Measurements from ENCODE around the gene IRF4. TPM values are rescaled to one million over a fixed set of nuclear protein-coding genes. Genes with fewer than 3 reads are reported as not detected.
"Not testable (repeated sequence)": the region's sequence is repeated elsewhere in the genome, so short reads cannot be mapped to it uniquely, and the experiment has no call there.

The IRF4 gene
- total RNA-seq, 2 experiments from 2014 or later: 94.2 to 95.1 TPM

- POLR2A ChIA-PET: interaction anchor here (0.6 to 1.6 kb wide), 13 partner anchors 9 to 153 kb away, joined by 3 to 8 read pairs (median 4); partner anchors contain the start of gene IRF4
- Mint-ChIP-seq H3K4me1 (peaks cover 19% of the 10 kb centered on the region), H3K9me3 (peaks cover 4% of the 10 kb centered on the region), H3K4me3 (peak overlapping the region; percentile 28), H3K27ac (peak overlapping the region; percentile 72), H3K27me3 (no peaks in the 10 kb centered on the region), H3K36me3 (no peaks in the 10 kb centered on the region)
- no peak for DNase-seq
- no peak for ATAC-seq (ENCODE audit: low read depth)
Measured at GRCh38 chr6:423055-423798, 31.7 kb downstream of the IRF4 start.

- H3K9me3 Mint-ChIP-seq: peaks cover 4% of the 10 kb centered on the region
- no peaks in the 10 kb centered on the region for H3K36me3 Mint-ChIP-seq
- ATAC-seq (ENCODE audit: low read depth): no peak
- H3K4me3 Mint-ChIP-seq: no peak overlapping the region
- no peaks in the 10 kb centered on the region for H3K27me3 Mint-ChIP-seq
- H3K27ac Mint-ChIP-seq: no peak overlapping the region
- POLR2A ChIA-PET: no interaction called here
- DNase-seq: no peak
- peaks cover 23% of the 10 kb centered on the region for H3K4me1 Mint-ChIP-seq
Measured at GRCh38 chr6:423799-424345, 32.3 kb downstream of the IRF4 start.

- no peak overlapping the region for H3K4me3 Mint-ChIP-seq
- POLR2A ChIA-PET: interaction anchor here (1.0 to 1.8 kb wide), 3 partner anchors 9 to 33 kb away, joined by 3 to 5 read pairs (median 3); partner anchors contain the start of gene IRF4
- no peaks in the 10 kb centered on the region for H3K27me3 Mint-ChIP-seq
- DNase-seq: no peak
- no peak overlapping the region for H3K27ac Mint-ChIP-seq
- H3K36me3 Mint-ChIP-seq: no peaks in the 10 kb centered on the region
- H3K9me3 Mint-ChIP-seq: no peaks in the 10 kb centered on the region
- ATAC-seq (ENCODE audit: low read depth): no peak
- peaks cover 29% of the 10 kb centered on the region for H3K4me1 Mint-ChIP-seq
Measured at GRCh38 chr6:424741-425417, 33.3 kb downstream of the IRF4 start.

GRCh38 chr6:425418-425788 lies 33.9 kb downstream of the IRF4 start:
- ATAC-seq (ENCODE audit: low read depth); DNase-seq; H3K36me3 Mint-ChIP-seq; H3K4me3 Mint-ChIP-seq; H3K27me3 Mint-ChIP-seq; H3K9me3 Mint-ChIP-seq; H3K27ac Mint-ChIP-seq: not testable (repeated sequence)
- POLR2A ChIA-PET: interaction anchor here (1.0 to 1.8 kb wide), 3 partner anchors 9 to 33 kb away, joined by 3 to 5 read pairs (median 3); partner anchors contain the start of gene IRF4
- H3K4me1 Mint-ChIP-seq: peaks cover 32% of the 10 kb centered on the region

- H3K36me3 Mint-ChIP-seq; H3K27ac Mint-ChIP-seq; H3K9me3 Mint-ChIP-seq; ATAC-seq (ENCODE audit: low read depth); H3K27me3 Mint-ChIP-seq; H3K4me3 Mint-ChIP-seq; DNase-seq: not testable (repeated sequence)
- peaks cover 40% of the 10 kb centered on the region for H3K4me1 Mint-ChIP-seq
- POLR2A ChIA-PET: interaction anchor here (1.0 to 1.8 kb wide), 3 partner anchors 8 to 34 kb away, joined by 3 to 5 read pairs (median 3); partner anchors contain the start of gene IRF4
Measured at GRCh38 chr6:426198-426738, 34.7 kb downstream of the IRF4 start.

- Mint-ChIP-seq H3K4me1 (peaks cover 54% of the 10 kb centered on the region), H3K9me3 (no peaks in the 10 kb centered on the region), H3K27me3 (no peaks in the 10 kb centered on the region), H3K36me3 (no peaks in the 10 kb centered on the region), H3K4me3 (no peak overlapping the region), H3K27ac (no peak overlapping the region)
- ATAC-seq (ENCODE audit: low read depth): no peak
- POLR2A ChIA-PET: interaction anchor here (1.0 to 1.1 kb wide), 2 partner anchors 10 to 16 kb away, joined by 3 read pairs; no protein-coding TSS in a partner anchor
- no peak for DNase-seq
Measured at GRCh38 chr6:428047-428603, 36.6 kb downstream of the IRF4 start.

GRCh38 chr6:429515-430121 lies 38.1 kb downstream of the IRF4 start:
- DNase-seq (no peak), ATAC-seq (ENCODE audit: low read depth) (peak; percentile 28)
- Mint-ChIP-seq H3K4me1 (peaks cover 58% of the 10 kb centered on the region), H3K27me3 (no peaks in the 10 kb centered on the region), H3K9me3 (no peaks in the 10 kb centered on the region), H3K4me3 (peak overlapping the region; percentile 48), H3K36me3 (no peaks in the 10 kb centered on the region), H3K27ac (peak overlapping the region; percentile 59)
- POLR2A ChIA-PET: no interaction called here

GRCh38 chr6:431504-431903 lies 40.0 kb downstream of the IRF4 start:
- no peak for ATAC-seq (ENCODE audit: low read depth)
- H3K4me3 Mint-ChIP-seq: peak overlapping the region; percentile 23
- peak overlapping the region; percentile 70 for H3K27ac Mint-ChIP-seq
- H3K9me3 Mint-ChIP-seq: no peaks in the 10 kb centered on the region
- DNase-seq: peak; percentile 32
- POLR2A ChIA-PET: interaction anchor here (0.9 to 2.2 kb wide), 12 partner anchors 9 to 94 kb away, joined by 3 to 19 read pairs (median 4); partner anchors contain the start of gene IRF4
- H3K27me3 Mint-ChIP-seq: no peaks in the 10 kb centered on the region
- H3K4me1 Mint-ChIP-seq: peaks cover 60% of the 10 kb centered on the region
- H3K36me3 Mint-ChIP-seq: no peaks in the 10 kb centered on the region

- Mint-ChIP-seq H3K9me3 (no peaks in the 10 kb centered on the region), H3K36me3 (no peaks in the 10 kb centered on the region), H3K4me1 (peaks cover 60% of the 10 kb centered on the region), H3K27me3 (no peaks in the 10 kb centered on the region), H3K4me3 (peak overlapping the region; percentile 23), H3K27ac (peak overlapping the region; percentile 13)
- POLR2A ChIA-PET: interaction anchor here (0.9 to 2.2 kb wide), 10 partner anchors 9 to 94 kb away, joined by 3 to 19 read pairs (median 4); partner anchors contain the start of gene IRF4
- ATAC-seq (ENCODE audit: low read depth): peak; percentile 74
- peak; percentile 67 for DNase-seq
Measured at GRCh38 chr6:431986-432385, 40.4 kb downstream of the IRF4 start.

GRCh38 chr6:434051-434705 lies 42.6 kb downstream of the IRF4 start:
- peaks cover 51% of the 10 kb centered on the region for H3K4me1 Mint-ChIP-seq
- peak overlapping the region; percentile 93 for H3K27ac Mint-ChIP-seq
- ATAC-seq (ENCODE audit: low read depth) (no peak), DNase-seq (peak; percentile 38)
- no peaks in the 10 kb centered on the region for H3K27me3 Mint-ChIP-seq
- no peaks in the 10 kb centered on the region for H3K9me3 Mint-ChIP-seq
- peak overlapping the region; percentile 80 for H3K4me3 Mint-ChIP-seq
- POLR2A ChIA-PET: interaction anchor here (0.8 to 5.6 kb wide), 12 partner anchors 9 to 96 kb away, joined by 3 to 49 read pairs (median 5); partner anchors contain the start of gene IRF4
- no peaks in the 10 kb centered on the region for H3K36me3 Mint-ChIP-seq

GRCh38 chr6:435441-436307 lies 44.1 kb downstream of the IRF4 start:
- Mint-ChIP-seq H3K4me1 (peaks cover 39% of the 10 kb centered on the region), H3K4me3 (peak overlapping the region; percentile 80), H3K27ac (peak overlapping the region; percentile 93), H3K9me3 (no peaks in the 10 kb centered on the region), H3K36me3 (no peaks in the 10 kb centered on the region), H3K27me3 (no peaks in the 10 kb centered on the region)
- POLR2A ChIA-PET: interaction anchor here (0.8 to 5.6 kb wide), 10 partner anchors 10 to 98 kb away, joined by 3 to 49 read pairs (median 6); partner anchors contain the start of gene IRF4
- ATAC-seq (ENCODE audit: low read depth) (no peak), DNase-seq (no peak)
